C4-2B (cell line): ENCODE measurements around the gene GAS6.

Source experiments
- CTCF ChIP-seq: fragments of 450-650 bp; conservative IDR thresholded peaks from 2 replicates; pipeline ENCODE4 v1.5.1; 2017; ENCODE audit warnings: mild to moderate bottlenecking
- ZFX ChIP-seq: fragments of 450-650 bp; IDR thresholded peaks from 2 replicates; pipeline ENCODE4 v1.6.1; 2017

GRCh38 chr13:113879017-113879416 lies 15.1 kb upstream of the GAS6 start:
- TF ChIP-seq CTCF (no peak), ZFX (no peak)
